GM18868 (cell line): ENCODE results near the gene POLR1D.

ENCODE experiments used
- ATAC-seq: cut with Tn5 transposase; IDR thresholded peaks from one replicate; pipeline ENCODE4 v1.9.1; 2021; ENCODE audit warnings: mild to moderate bottlenecking, moderate library complexity; ENCODE audit not compliant: unreplicated experiment

Gene POLR1D

GRCh38 chr13:27670861-27671260 lies 49.2 kb downstream of the POLR1D start:
- ATAC-seq, result no peak

- no peak for ATAC-seq
These were observed 50.3 kb downstream of the POLR1D start for GRCh38 chr13:27672025-27672424.
